Ramos (cell line): ENCODE measurements around the gene RFX3.

Experiments used
- in situ Hi-C: fragments of 300-500 bp; cut with MboI; formaldehyde crosslinking; loops from one replicate; pipeline ENCODE4 v1.14.3; 2022; ENCODE audit warnings: low sequenced_read_pairs; ENCODE audit not compliant: unreplicated experiment

Gene RFX3

GRCh38 chr9:3244963-3245653, 280.7 kb downstream of the RFX3 start:
- in situ Hi-C loops: loop anchor here (25.0 kb wide), 1 partner anchor 867 kb away; no protein-coding TSS in a partner anchor

- in situ Hi-C loops: loop anchor here (25.0 kb wide), 1 partner anchor 869 kb away; no protein-coding TSS in a partner anchor
Observed at GRCh38 chr9:3243683-3244082, 282.1 kb downstream of the RFX3 start.

- in situ Hi-C loops: loop anchor here (25.0 kb wide), 1 partner anchor 871 kb away; no protein-coding TSS in a partner anchor
Observed at GRCh38 chr9:3241290-3241689, 284.5 kb downstream of the RFX3 start.

GRCh38 chr9:3240656-3241268, 285.0 kb downstream of the RFX3 start:
- in situ Hi-C loops: loop anchor here (25.0 kb wide), 1 partner anchor 872 kb away; no protein-coding TSS in a partner anchor

- in situ Hi-C loops: loop anchor here (25.0 kb wide), 1 partner anchor 873 kb away; no protein-coding TSS in a partner anchor
Observed at GRCh38 chr9:3239240-3239639, 286.6 kb downstream of the RFX3 start.

GRCh38 chr9:3238236-3238635, 287.6 kb downstream of the RFX3 start:
- in situ Hi-C loops: loop anchor here (25.0 kb wide), 1 partner anchor 874 kb away; no protein-coding TSS in a partner anchor

GRCh38 chr9:3237121-3237520, 288.7 kb downstream of the RFX3 start:
- in situ Hi-C loops: loop anchor here (25.0 kb wide), 1 partner anchor 875 kb away; no protein-coding TSS in a partner anchor

GRCh38 chr9:3235497-3235896, 290.3 kb downstream of the RFX3 start:
- in situ Hi-C loops: loop anchor here (25.0 kb wide), 1 partner anchor 877 kb away; no protein-coding TSS in a partner anchor

GRCh38 chr9:3224931-3225330, 300.9 kb downstream of the RFX3 start:
- in situ Hi-C loops: loop anchor here (25.0 kb wide), 1 partner anchor 887 kb away; no protein-coding TSS in a partner anchor

- in situ Hi-C loops: no loop called here
Observed at GRCh38 chr9:3215658-3216057, 310.1 kb downstream of the RFX3 start.

- in situ Hi-C loops: no loop called here
Observed at GRCh38 chr9:3214741-3215140, 311.1 kb downstream of the RFX3 start.

- in situ Hi-C loops: no loop called here
Observed at GRCh38 chr9:3205421-3206095, 320.2 kb downstream of the RFX3 start.

GRCh38 chr9:3200331-3200774, 325.4 kb downstream of the RFX3 start:
- in situ Hi-C loops: no loop called here

GRCh38 chr9:3193791-3194190, 332.0 kb downstream of the RFX3 start:
- in situ Hi-C loops: no loop called here

GRCh38 chr9:3191715-3192114, 334.1 kb downstream of the RFX3 start:
- in situ Hi-C loops: no loop called here

- in situ Hi-C loops: no loop called here
Observed at GRCh38 chr9:3189113-3189861, 336.5 kb downstream of the RFX3 start.

- in situ Hi-C loops: no loop called here
Observed at GRCh38 chr9:3186751-3187150, 339.1 kb downstream of the RFX3 start.

GRCh38 chr9:3181049-3181953, 344.5 kb downstream of the RFX3 start:
- in situ Hi-C loops: no loop called here

- in situ Hi-C loops: no loop called here
Observed at GRCh38 chr9:3180696-3181048, 345.1 kb downstream of the RFX3 start.
